ENCODE measurements around the gene CHSY1.

DNA sequence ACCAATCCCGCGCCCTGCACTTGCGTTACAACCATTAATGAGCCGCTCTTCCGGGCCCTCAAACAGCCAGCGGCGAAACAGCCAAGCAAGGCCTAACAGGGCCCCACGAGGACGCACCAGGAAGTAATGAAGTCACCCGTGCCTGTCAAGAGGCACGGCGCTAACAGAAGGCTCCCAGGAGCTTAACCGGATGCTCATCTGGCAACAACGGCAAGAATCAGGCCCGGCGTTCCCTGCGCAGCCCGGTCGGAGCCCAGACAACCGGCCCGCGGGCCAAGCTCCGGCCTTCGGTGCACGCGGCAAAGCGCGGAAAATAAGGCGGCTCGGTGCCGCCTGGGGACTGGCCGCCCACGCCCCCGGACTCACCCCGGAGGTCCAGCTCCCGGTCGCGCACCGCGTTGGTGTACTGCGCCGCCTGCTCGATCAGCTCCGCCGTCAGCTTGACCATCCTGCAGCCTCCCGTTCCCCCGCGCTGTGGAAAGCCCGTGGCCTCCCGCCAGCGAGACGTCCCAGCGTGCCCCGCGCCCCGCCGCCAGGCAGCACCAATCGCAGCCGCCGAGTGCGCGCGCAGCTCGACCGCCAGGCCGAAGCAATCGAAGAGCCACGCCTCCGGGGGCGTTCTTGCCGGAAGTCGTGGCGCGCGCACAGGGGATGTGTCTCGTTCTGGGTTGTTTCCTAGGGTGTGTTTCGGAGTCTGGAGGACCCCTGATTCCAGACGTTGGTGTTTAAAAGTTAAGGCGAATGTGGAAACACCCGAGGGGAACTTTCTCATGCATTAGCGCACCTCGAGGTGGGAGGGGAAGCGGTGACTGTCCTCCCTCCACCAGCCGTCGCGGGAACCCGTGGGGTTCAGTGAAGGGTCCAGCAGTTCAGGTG lies 43.1 kb upstream of the CHSY1 start, which contains the start of gene SNRPA1:
- TF ChIP-seq ZNF274 (IDR thresholded peaks at IDR 0.05; ENCODE audit: low read depth, low read length), result no peak
- TF ChIP-seq SUZ12 (IDR thresholded peaks at IDR 0.05; ENCODE audit: extremely low read depth, insufficient read depth, insufficient read length), result no peak
- no peak for TF ChIP-seq YY1 (IDR thresholded peaks at IDR 0.05; ENCODE audit: insufficient read depth, insufficient read length)
